NT2/D1 (cell line): ENCODE measurements around the gene DMD.

Source experiments
- SUZ12 ChIP-seq: IDR thresholded peaks from 2 replicates; pipeline ENCODE4 v1.6.1; 2011; ENCODE audit not compliant: insufficient read length, insufficient read depth; ENCODE audit errors: extremely low read depth
- YY1 ChIP-seq: IDR thresholded peaks from 2 replicates; pipeline ENCODE4 v1.6.1; 2011; ENCODE audit not compliant: insufficient read length, insufficient read depth
- ZNF274 ChIP-seq: IDR thresholded peaks from 2 replicates; pipeline ENCODE4 v1.6.1; 2011; ENCODE audit warnings: mild to moderate bottlenecking, low read depth, low read length

GRCh38 chrX:31889088-31889487 is 1322.3 kb downstream of the DMD start:
- TF ChIP-seq SUZ12 (no peak), ZNF274 (no peak), YY1 (no peak)
